Upper lobe of left lung (tissue), 4 donors: ENCODE results near the gene NPPB.

Source experiments
- CTCF ChIP-seq, 6 experiments: fragments of 450-650 bp in 4 of 6; fragments of 200-600 bp in 2 of 6; sonication (generic) in 2 of 6; IDR thresholded peaks; one replicate each; pipeline ENCODE4 v1.5.1; 2016 to 2019; ENCODE audit warnings: antibody characterized with exemption in 6 of 6
- EP300 ChIP-seq, 4 donors: sonication (generic); formaldehyde crosslinking; IDR thresholded peaks; one replicate each; pipeline ENCODE4 v1.5.1; 2017; ENCODE audit warnings: antibody characterized with exemption in 4 of 4, control low read depth in 2 of 4
- POLR2A ChIP-seq, 4 donors: fragments of 450-650 bp; IDR thresholded peaks; one replicate each; pipeline ENCODE4 v1.5.1; 2016 to 2017; ENCODE audit warnings: antibody characterized with exemption in 4 of 4, mild to moderate bottlenecking in 2 of 4
- POLR2AphosphoS5 ChIP-seq, 2 donors: sonication (generic); formaldehyde crosslinking; IDR thresholded peaks; one replicate each; pipeline ENCODE4 v1.5.1; 2017; ENCODE audit warnings: antibody characterized with exemption in 2 of 2

DNA sequence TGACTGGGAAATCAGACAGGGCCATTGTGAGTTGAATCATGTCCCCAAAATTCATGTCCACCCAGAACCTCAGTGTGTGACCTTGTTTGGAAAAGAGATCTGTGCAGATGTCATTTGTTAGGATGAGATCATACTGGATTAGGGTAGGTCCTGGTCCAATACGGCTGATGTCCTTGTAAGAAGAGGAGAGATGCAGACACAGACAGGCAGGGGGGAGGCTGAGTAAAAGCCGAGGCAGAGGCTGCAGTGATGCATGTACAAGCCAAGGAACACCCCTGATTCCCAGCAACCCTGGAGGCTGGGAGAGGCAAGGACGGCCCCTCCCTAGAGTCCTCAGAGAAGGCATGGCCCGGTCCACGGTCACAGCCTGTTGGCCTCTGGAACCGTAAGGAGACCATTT is 15.9 kb upstream of the NPPB start:
- TF ChIP-seq CTCF (IDR thresholded peaks at IDR 0.05): no peak
- TF ChIP-seq POLR2A (IDR thresholded peaks at IDR 0.05): no peak
- no peak for TF ChIP-seq POLR2AphosphoS5 (IDR thresholded peaks at IDR 0.05)
- no peak for TF ChIP-seq EP300 (IDR thresholded peaks at IDR 0.05)
